ENCODE results near the gene LRP8. TPM values are rescaled to one million over a fixed set of nuclear protein-coding genes. Genes with fewer than 3 reads are reported as not detected.

The LRP8 gene
- total RNA-seq, 1 experiment from 2014 or later = 56.3 TPM

GRCh38 chr1:53337499-53337898 is 9.6 kb upstream of the LRP8 start:
- Histone ChIP-seq H3K27ac (ENCODE audit: low read depth, low read length) (no peak overlapping the region), H3K4me1 (ENCODE audit: control insufficient read depth in 1 of 2, insufficient read depth in 2 of 2, low read length in 2 of 2) (no peaks in the 10 kb centered on the region), H3K79me2 (ENCODE audit: insufficient read depth, low read length) (no peaks in the 10 kb centered on the region), H4K20me1 (ENCODE audit: insufficient read depth) (no peaks in the 10 kb centered on the region), H3K4me2 (ENCODE audit: low read length) (no peak overlapping the region), H3K4me3 (replicated peaks in 1 of 2; ENCODE audit: low read depth in 1 of 2, low read length in 2 of 2) (no peak overlapping the region), H3K27me3 (ENCODE audit: insufficient read depth, low read length) (no peaks in the 10 kb centered on the region), H3K9ac (ENCODE audit: low read length) (no peak overlapping the region), H3K9me2 (ENCODE audit: insufficient read depth) (no peaks in the 10 kb centered on the region), H2AFZ (ENCODE audit: low read depth, low read length, poor library complexity, severe bottlenecking) (no peak overlapping the region), H3K9me3 (ENCODE audit: control insufficient read depth in 1 of 2, insufficient read depth in 1 of 2, low read depth in 1 of 2, low read length in 2 of 2) (no peaks in the 10 kb centered on the region), H3K36me3 (ENCODE audit: control insufficient read depth in 1 of 2, insufficient read depth in 2 of 2, low read length in 2 of 2) (no peaks in the 10 kb centered on the region; a peak in 1 of 4 replicates)
- ATAC-seq (no peak), DNase-seq (ENCODE audit: low read depth, low spot score) (no peak)
- CTCF ChIA-PET = no interaction called here
- TF ChIP-seq FOSL1 (IDR thresholded peaks at IDR 0.05; ENCODE audit: low read depth) = no peak
- no peak for TF ChIP-seq POLR2AphosphoS5 (IDR thresholded peaks at IDR 0.05; ENCODE audit: low read depth, low read length)
- no peak for TF ChIP-seq REST (IDR thresholded peaks at IDR 0.05; ENCODE audit: low read depth)
- no peak for TF ChIP-seq YY1 (IDR thresholded peaks at IDR 0.05; ENCODE audit: extremely low read depth, insufficient replicate concordance, low read depth, low read length)
- TF ChIP-seq EGR1 (IDR thresholded peaks at IDR 0.05; ENCODE audit: low read depth) = no peak
- TF ChIP-seq SP1 (IDR thresholded peaks at IDR 0.05; ENCODE audit: low read depth) = no peak
- no peak for TF ChIP-seq ELF1 (IDR thresholded peaks at IDR 0.05; ENCODE audit: borderline replicate concordance, low read depth)
- TF ChIP-seq SIN3A (IDR thresholded peaks at IDR 0.05; ENCODE audit: low read depth) = no peak
- TF ChIP-seq POLR2A (IDR thresholded peaks at IDR 0.05; ENCODE audit: borderline replicate concordance, extremely low read depth, insufficient read depth, insufficient read length) = no peak
- TF ChIP-seq, protein P1, sequence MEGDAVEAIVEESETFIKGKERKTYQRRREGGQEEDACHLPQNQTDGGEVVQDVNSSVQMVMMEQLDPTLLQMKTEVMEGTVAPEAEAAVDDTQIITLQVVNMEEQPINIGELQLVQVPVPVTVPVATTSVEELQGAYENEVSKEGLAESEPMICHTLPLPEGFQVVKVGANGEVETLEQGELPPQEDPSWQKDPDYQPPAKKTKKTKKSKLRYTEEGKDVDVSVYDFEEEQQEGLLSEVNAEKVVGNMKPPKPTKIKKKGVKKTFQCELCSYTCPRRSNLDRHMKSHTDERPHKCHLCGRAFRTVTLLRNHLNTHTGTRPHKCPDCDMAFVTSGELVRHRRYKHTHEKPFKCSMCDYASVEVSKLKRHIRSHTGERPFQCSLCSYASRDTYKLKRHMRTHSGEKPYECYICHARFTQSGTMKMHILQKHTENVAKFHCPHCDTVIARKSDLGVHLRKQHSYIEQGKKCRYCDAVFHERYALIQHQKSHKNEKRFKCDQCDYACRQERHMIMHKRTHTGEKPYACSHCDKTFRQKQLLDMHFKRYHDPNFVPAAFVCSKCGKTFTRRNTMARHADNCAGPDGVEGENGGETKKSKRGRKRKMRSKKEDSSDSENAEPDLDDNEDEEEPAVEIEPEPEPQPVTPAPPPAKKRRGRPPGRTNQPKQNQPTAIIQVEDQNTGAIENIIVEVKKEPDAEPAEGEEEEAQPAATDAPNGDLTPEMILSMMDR (IDR thresholded peaks at IDR 0.05 in 2 of 3, conservative IDR thresholded peaks at IDR 0.05 in 1 of 3; ENCODE audit: borderline replicate concordance in 1 of 3, insufficient read depth in 1 of 3, low read depth in 2 of 3, low read length in 2 of 3) = no peak
- no peak for TF ChIP-seq EZH2phosphoT487 (IDR thresholded peaks at IDR 0.05; ENCODE audit: borderline replicate concordance)
- no peak for TF ChIP-seq JUND (IDR thresholded peaks at IDR 0.05)
- TF ChIP-seq, protein P2, sequence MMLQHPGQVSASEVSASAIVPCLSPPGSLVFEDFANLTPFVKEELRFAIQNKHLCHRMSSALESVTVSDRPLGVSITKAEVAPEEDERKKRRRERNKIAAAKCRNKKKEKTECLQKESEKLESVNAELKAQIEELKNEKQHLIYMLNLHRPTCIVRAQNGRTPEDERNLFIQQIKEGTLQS (IDR thresholded peaks at IDR 0.05) = no peak
- no peak for TF ChIP-seq CEBPB (IDR thresholded peaks at IDR 0.05; ENCODE audit: low read depth)
- TF ChIP-seq, protein P3, sequence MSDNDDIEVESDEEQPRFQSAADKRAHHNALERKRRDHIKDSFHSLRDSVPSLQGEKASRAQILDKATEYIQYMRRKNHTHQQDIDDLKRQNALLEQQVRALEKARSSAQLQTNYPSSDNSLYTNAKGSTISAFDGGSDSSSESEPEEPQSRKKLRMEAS (IDR thresholded peaks at IDR 0.05) = no peak
- intact Hi-C loops (cut with micrococcal nuclease) = no loop called here
- BruUV-seq (replicated peaks) = no TSS peak
- RAD21 ChIA-PET (ENCODE audit: low non-redundant PET in 1 of 2, low total read pairs in 2 of 2, uncharacterized antibody in 2 of 2, unreplicated experiment in 2 of 2) = no interaction called here
- POLR2A ChIA-PET = no interaction called here
